Keratinocyte (primary cell): ENCODE measurements around the gene CEBPG. TPM values are rescaled to one million over a fixed set of nuclear protein-coding genes. Genes with fewer than 3 reads are reported as not detected.

Experiments used
- DNase-seq: peaks from one replicate; pipeline ENCODE4 v3.0.0-alpha.2; 2011; ENCODE audit warnings: low read depth, missing footprints, low spot score
- FAIRE-seq: peaks from 2 replicates; lab custom pipeline; 2011; peaks lifted over from hg19 to GRCh38; lab: Jason Lieb, UNC
- H2AFZ ChIP-seq: 2 replicates; pipeline ENCODE4 v1.6.0; 2012; ENCODE audit warnings: low read length, control low read depth, inconsistent platforms; ENCODE audit not compliant: control insufficient read depth
- H3K27ac ChIP-seq: 2 replicates; pipeline ENCODE4 v1.5.1; 2011; ENCODE audit warnings: low read length; ENCODE audit not compliant: control insufficient read depth, insufficient read depth
- H3K27me3 ChIP-seq: 3 replicates; pipeline ENCODE4 v1.6.0; 2011; ENCODE audit warnings: low read length; ENCODE audit not compliant: control insufficient read depth, insufficient read depth; ENCODE audit errors: extremely low read depth
- H3K36me3 ChIP-seq, 2 experiments: 2 replicates in 1 of 2; 3 replicates in 1 of 2; pipeline ENCODE4 v1.5.1; 2011; ENCODE audit warnings: low read length in 2 of 2, mild to moderate bottlenecking in 1 of 2; ENCODE audit not compliant: control insufficient read depth in 2 of 2, insufficient read depth in 2 of 2; ENCODE audit errors: extremely low read depth in 1 of 2
- H3K4me1 ChIP-seq: 3 replicates; pipeline ENCODE4 v1.5.1; 2011; ENCODE audit warnings: low read length; ENCODE audit not compliant: control insufficient read depth, insufficient read depth; ENCODE audit errors: extremely low read depth
- H3K4me2 ChIP-seq: 3 replicates; pipeline ENCODE4 v1.6.0; 2011; ENCODE audit warnings: low read depth, low read length; ENCODE audit not compliant: control insufficient read depth, insufficient read depth; ENCODE audit errors: extremely low read depth
- H3K4me3 ChIP-seq, 3 experiments: fragments of 200-600 bp in 1 of 3; sonication (generic) in 1 of 3; 2 replicates in 2 of 3; 3 replicates in 1 of 3; pipeline ENCODE4 v1.5.1; 2011 to 2016; ENCODE audit warnings: low read length in 3 of 3, mild to moderate bottlenecking in 3 of 3, control low read depth in 2 of 3, inconsistent platforms in 1 of 3, low read depth in 1 of 3, mixed read lengths in 1 of 3, mixed run types in 1 of 3, moderate library complexity in 1 of 3; ENCODE audit not compliant: control insufficient read depth in 2 of 3, insufficient read depth in 2 of 3; ENCODE audit errors: extremely low read depth in 1 of 3
- H3K79me2 ChIP-seq: 2 replicates; pipeline ENCODE4 v1.6.0; 2012; ENCODE audit warnings: low read length; ENCODE audit not compliant: control insufficient read depth, insufficient read depth
- H3K9ac ChIP-seq: 3 replicates; pipeline ENCODE4 v1.6.0; 2011; ENCODE audit warnings: low read length; ENCODE audit not compliant: control insufficient read depth, insufficient read depth; ENCODE audit errors: extremely low read depth
- H3K9me1 ChIP-seq: 3 replicates; pipeline ENCODE4 v1.6.0; 2011; ENCODE audit warnings: low read length; ENCODE audit not compliant: control insufficient read depth, insufficient read depth; ENCODE audit errors: extremely low read depth
- H3K9me3 ChIP-seq: 2 replicates; pipeline ENCODE4 v1.5.1; 2012; ENCODE audit warnings: low read depth, low read length; ENCODE audit not compliant: control insufficient read depth
- H4K20me1 ChIP-seq: 3 replicates; pipeline ENCODE4 v1.6.0; 2011; ENCODE audit warnings: low read length; ENCODE audit not compliant: control insufficient read depth, insufficient read depth; ENCODE audit errors: extremely low read depth
- CTCF ChIP-seq, 3 experiments: IDR thresholded peaks in 1 of 3; conservative IDR thresholded peaks in 1 of 3; optimal IDR thresholded peaks in 1 of 3; 2 replicates in 2 of 3; 3 replicates in 1 of 3; pipeline versions ENCODE3 to v1.5.1; 2011; ENCODE audit warnings: low read length in 3 of 3, mild to moderate bottlenecking in 3 of 3, moderate library complexity in 2 of 3, control low read depth in 1 of 3, inconsistent platforms in 1 of 3; ENCODE audit not compliant: insufficient read depth in 2 of 3; ENCODE audit errors: extremely low read depth in 1 of 3
- EZH2 ChIP-seq: IDR thresholded peaks from one replicate; pipeline ENCODE4 v1.6.1; 2012; ENCODE audit warnings: inconsistent platforms, mild to moderate bottlenecking, low read length, moderate library complexity
- dilution Hi-C: fragments of 300-500 bp; cut with MboI; formaldehyde crosslinking; loops from one replicate; pipeline ENCODE4 v1.7.0; 2020; ENCODE audit warnings: low sequenced_read_pairs; ENCODE audit not compliant: extremely low pct_ligation_motif_present
- polyA plus RNA-seq, 5 experiments: library from polyadenylated mRNA; depleted of rRNA in 3 of 5; stranded (reverse) in 3 of 5; stranded (forward) in 1 of 5; unstranded in 1 of 5; fragments of >200 nt; gene quantifications; 1 replicate in 1 of 5; 2 replicates in 3 of 5; 3 replicates in 1 of 5; pipeline versions ENCODE4 v1.2.1 to v1.2.3, GENCODE V29; 2011 to 2012; ENCODE audit warnings: missing spikeins in 2 of 5, low read depth in 1 of 5, low replicate concordance in 1 of 5

CEBPG gene
- polyA plus RNA-seq, 1 donor (not counting 4 experiments of a cell fraction or from before 2014, with no cell fraction given), result 31.9 TPM

- H3K4me1 ChIP-seq, result peaks cover 22% of the 10 kb centered on the region
- dilution Hi-C loops, result no loop called here
- peak overlapping the region; percentile 49 for H3K4me2 ChIP-seq
- H3K36me3 ChIP-seq, result no peaks in the 10 kb centered on the region
- H3K9me1 ChIP-seq, result no peaks in the 10 kb centered on the region
- H3K27ac ChIP-seq, result peak overlapping the region; percentile 58
- H3K27me3 ChIP-seq, result peaks cover 4% of the 10 kb centered on the region
- no peak overlapping the region for H2AFZ ChIP-seq
- H3K9ac ChIP-seq, result peak overlapping the region; percentile 34
- H4K20me1 ChIP-seq, result no peaks in the 10 kb centered on the region
- H3K4me3 ChIP-seq, result no peak overlapping the region
- DNase-seq (peak; percentile 91), FAIRE-seq (peak; percentile 97)
- no peak for TF ChIP-seq EZH2
- no peak for TF ChIP-seq CTCF (optimal IDR thresholded peaks at IDR 0.05 in 1 of 3, IDR thresholded peaks at IDR 0.05 in 1 of 3, conservative IDR thresholded peaks at IDR 0.05 in 1 of 3; ENCODE audit: extremely low read depth in 1 of 3, insufficient read depth in 2 of 3, low read length in 3 of 3)
- no peaks in the 10 kb centered on the region for H3K9me3 ChIP-seq
- H3K79me2 ChIP-seq, result no peaks in the 10 kb centered on the region
These were observed 22.8 kb upstream of the CEBPG start for GRCh38 chr19:33350538-33351309.

GRCh38 chr19:33355535-33355934, 18.0 kb upstream of the CEBPG start:
- H3K4me1 ChIP-seq, result peaks cover 19% of the 10 kb centered on the region
- TF ChIP-seq CTCF (optimal IDR thresholded peaks at IDR 0.05 in 1 of 3, IDR thresholded peaks at IDR 0.05 in 1 of 3, conservative IDR thresholded peaks at IDR 0.05 in 1 of 3; ENCODE audit: extremely low read depth in 1 of 3, insufficient read depth in 2 of 3, low read length in 3 of 3) (no peak), EZH2 (no peak)
- H3K4me2 ChIP-seq, result no peak overlapping the region
- no peaks in the 10 kb centered on the region for H3K79me2 ChIP-seq
- peak; percentile 46 for FAIRE-seq
- H3K36me3 ChIP-seq, result no peaks in the 10 kb centered on the region
- dilution Hi-C loops, result no loop called here
- no peak overlapping the region for H3K27ac ChIP-seq
- no peaks in the 10 kb centered on the region for H3K9me1 ChIP-seq
- DNase-seq, result no peak
- no peaks in the 10 kb centered on the region for H3K27me3 ChIP-seq
- no peak overlapping the region for H2AFZ ChIP-seq
- H4K20me1 ChIP-seq, result no peaks in the 10 kb centered on the region
- no peak overlapping the region for H3K4me3 ChIP-seq
- no peaks in the 10 kb centered on the region for H3K9me3 ChIP-seq
- H3K9ac ChIP-seq, result no peak overlapping the region
